Activated B cell treated with CpG ODN at 0.5 μM for 24 hours (primary cell): ENCODE data around the gene WWP2. TPM values are rescaled to one million over a fixed set of nuclear protein-coding genes. Genes with fewer than 3 reads are reported as not detected.

Source experiments
- ATAC-seq: fragments of 200-7000 bp; cut with Tn5 transposase; one replicate; pipeline ENCODE4 v1.10.0; 2021; ENCODE audit warnings: low read depth, mild to moderate bottlenecking, moderate library complexity
- CTCF ChIA-PET: fragments of 350-600 bp; sonication (Branson Sonifier 250); formaldehyde crosslinking; loops from one replicate; lab custom pipeline; 2021; ENCODE audit warnings: antibody characterized with exemption; lab: Charles Lee
- POLR2A ChIA-PET: fragments of 350-600 bp; sonication (Branson Sonifier 250); formaldehyde crosslinking; loops from one replicate; lab custom pipeline; 2021; ENCODE audit warnings: antibody characterized with exemption; lab: Charles Lee
- DNase-seq: peaks from one replicate; pipeline ENCODE4 v3.0.0; 2022
- H3K27ac Mint-ChIP-seq: one replicate; pipeline ENCODE4 v1.8.0; 2020; ENCODE audit warnings: mixed read lengths
- H3K27me3 Mint-ChIP-seq: one replicate; pipeline ENCODE4 v1.8.0; 2021; ENCODE audit warnings: mixed read lengths
- H3K36me3 Mint-ChIP-seq: one replicate; pipeline ENCODE4 v1.8.0; 2021; ENCODE audit warnings: low read depth, mixed read lengths
- H3K4me1 Mint-ChIP-seq: one replicate; pipeline ENCODE4 v1.8.0; 2021; ENCODE audit warnings: mixed read lengths
- H3K4me3 Mint-ChIP-seq: one replicate; pipeline ENCODE4 v1.8.0; 2020; ENCODE audit warnings: mild to moderate bottlenecking, mixed read lengths
- H3K9me3 Mint-ChIP-seq: one replicate; pipeline ENCODE4 v1.8.0; 2020; ENCODE audit warnings: mixed read lengths
- intact Hi-C: fragments of 100-400 bp; cut with micrococcal nuclease; formaldehyde crosslinking; loops from one replicate; pipeline ENCODE4 v1.15.1; 2024
- total RNA-seq: library from RNA; stranded (reverse); gene quantifications from 2 replicates; pipeline ENCODE4 v1.2.3, GENCODE V29; 2022
- TF ChIP-seq, protein P1 (sequence below): fragments of 200-600 bp; IDR thresholded peaks from one replicate; pipeline ENCODE4 v1.8.0; 2022; ENCODE audit warnings: antibody characterized with exemption, mild to moderate bottlenecking

Gene WWP2
- total RNA-seq, 1 donor from 2014 or later: 80.8 TPM

DNA sequence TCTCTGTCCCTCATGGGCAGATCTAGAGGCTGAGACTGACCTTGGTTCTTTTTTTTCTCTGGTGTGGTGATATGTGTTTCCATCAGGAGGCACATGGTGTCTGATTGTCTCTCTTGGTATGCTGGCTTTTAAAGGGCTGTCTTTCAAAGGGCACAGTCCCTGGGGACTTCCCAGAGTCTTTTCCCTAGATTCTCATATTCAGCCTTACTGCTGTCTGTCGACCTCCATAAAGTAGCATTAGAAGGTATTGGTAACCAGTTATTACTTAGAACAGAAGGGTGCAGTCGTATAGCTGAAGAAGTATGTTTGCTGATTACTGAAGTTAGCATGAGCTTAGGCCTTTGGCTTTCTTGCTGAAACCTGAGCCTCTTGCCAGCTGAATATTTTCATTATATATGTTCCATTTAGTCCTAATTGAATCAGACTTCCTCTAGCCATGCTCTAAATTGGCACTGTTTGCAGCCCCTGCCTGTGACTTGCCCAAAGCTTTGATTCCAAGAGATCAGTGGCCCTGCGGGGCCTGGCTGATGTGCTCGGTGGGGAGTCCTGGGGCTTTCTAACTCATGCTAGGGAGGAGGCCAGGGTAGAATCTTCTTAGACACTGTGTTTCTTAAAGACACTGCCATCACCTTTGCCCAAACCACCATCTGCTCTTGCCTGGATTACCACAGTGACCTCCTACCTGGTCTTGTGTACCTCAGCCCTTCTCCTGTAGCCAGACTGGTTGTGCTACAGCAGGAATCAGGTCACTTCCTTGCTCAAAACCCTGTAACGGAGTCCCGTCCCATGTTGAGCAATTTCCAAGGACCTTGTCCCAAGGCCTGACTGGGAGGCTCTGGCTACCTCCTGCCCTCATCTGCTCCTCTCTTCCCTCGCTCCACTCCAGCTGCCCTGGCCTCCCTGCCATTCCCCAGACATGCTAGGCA lies 71.5 kb downstream of the WWP2 start:
- Mint-ChIP-seq H3K4me3 (no peak overlapping the region), H3K27me3 (no peaks in the 10 kb centered on the region), H3K27ac (no peak overlapping the region), H3K9me3 (no peaks in the 10 kb centered on the region), H3K4me1 (no peaks in the 10 kb centered on the region), H3K36me3 (peaks cover 43% of the 10 kb centered on the region)
- POLR2A ChIA-PET: no interaction called here
- ATAC-seq (no peak), DNase-seq (no peak)
- CTCF ChIA-PET: no interaction called here
- intact Hi-C loops: no loop called here
- TF ChIP-seq, protein P1, sequence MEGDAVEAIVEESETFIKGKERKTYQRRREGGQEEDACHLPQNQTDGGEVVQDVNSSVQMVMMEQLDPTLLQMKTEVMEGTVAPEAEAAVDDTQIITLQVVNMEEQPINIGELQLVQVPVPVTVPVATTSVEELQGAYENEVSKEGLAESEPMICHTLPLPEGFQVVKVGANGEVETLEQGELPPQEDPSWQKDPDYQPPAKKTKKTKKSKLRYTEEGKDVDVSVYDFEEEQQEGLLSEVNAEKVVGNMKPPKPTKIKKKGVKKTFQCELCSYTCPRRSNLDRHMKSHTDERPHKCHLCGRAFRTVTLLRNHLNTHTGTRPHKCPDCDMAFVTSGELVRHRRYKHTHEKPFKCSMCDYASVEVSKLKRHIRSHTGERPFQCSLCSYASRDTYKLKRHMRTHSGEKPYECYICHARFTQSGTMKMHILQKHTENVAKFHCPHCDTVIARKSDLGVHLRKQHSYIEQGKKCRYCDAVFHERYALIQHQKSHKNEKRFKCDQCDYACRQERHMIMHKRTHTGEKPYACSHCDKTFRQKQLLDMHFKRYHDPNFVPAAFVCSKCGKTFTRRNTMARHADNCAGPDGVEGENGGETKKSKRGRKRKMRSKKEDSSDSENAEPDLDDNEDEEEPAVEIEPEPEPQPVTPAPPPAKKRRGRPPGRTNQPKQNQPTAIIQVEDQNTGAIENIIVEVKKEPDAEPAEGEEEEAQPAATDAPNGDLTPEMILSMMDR: no peak

DNA sequence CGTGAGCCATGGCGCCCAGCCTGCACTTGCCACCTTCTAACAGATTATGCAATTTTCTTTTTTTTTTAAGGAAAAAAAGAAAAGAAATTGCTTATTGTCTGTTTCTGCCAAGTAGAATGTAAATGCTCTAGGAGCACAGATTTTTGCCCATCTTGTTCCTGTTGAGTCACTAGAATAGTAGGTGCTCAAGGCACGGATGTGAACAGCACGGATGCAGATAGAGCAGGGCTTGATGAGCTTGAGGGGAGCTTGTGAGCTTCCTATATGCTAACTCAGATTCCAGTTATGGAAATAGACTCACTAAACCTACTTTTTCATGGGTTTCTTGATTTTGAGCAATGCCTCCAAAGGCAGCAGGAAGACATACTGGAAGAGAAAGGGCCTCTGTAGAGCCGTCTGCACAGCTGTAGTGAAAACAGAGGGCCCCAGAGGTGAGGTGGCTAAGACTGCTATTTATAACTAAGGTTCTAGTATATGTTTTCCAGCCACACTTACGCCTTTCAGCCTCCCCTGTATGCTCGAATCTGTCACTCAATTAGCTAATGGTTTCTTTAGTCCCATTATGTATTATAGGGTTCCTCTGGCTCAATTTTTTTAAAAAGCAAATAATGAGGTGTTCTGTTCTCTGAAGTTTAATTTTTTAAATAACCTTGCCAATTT lies 72.8 kb downstream of the WWP2 start:
- H3K36me3 Mint-ChIP-seq: peaks cover 36% of the 10 kb centered on the region
- no peak for ATAC-seq
- intact Hi-C loops: no loop called here
- H3K27me3 Mint-ChIP-seq: no peaks in the 10 kb centered on the region
- no peak overlapping the region for H3K27ac Mint-ChIP-seq
- CTCF ChIA-PET: no interaction called here
- POLR2A ChIA-PET: no interaction called here
- H3K4me3 Mint-ChIP-seq: no peak overlapping the region
- TF ChIP-seq, protein P1: no peak
- H3K4me1 Mint-ChIP-seq: no peaks in the 10 kb centered on the region
- DNase-seq: no peak
- H3K9me3 Mint-ChIP-seq: no peaks in the 10 kb centered on the region

DNA sequence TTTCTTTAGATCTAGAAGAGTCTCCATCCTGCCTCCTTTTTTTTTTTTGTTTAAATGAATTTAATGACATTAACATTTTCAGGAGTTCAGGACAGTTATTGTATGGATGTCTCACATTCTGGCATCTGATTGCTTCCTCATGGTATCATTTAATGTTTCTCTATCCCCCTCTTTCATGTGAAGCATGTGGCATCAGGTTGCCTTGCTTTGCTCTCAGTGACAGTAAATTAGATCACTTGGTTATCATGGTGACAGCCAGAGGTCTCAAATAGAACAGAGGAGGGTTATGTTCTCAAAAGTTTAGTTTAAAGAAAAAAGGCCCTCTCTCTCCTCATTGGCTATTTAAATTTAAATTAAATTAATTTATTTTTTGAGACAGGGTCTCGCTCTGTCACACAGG lies 74.1 kb downstream of the WWP2 start:
- no peaks in the 10 kb centered on the region for H3K27me3 Mint-ChIP-seq
- H3K27ac Mint-ChIP-seq: no peak overlapping the region
- no peaks in the 10 kb centered on the region for H3K9me3 Mint-ChIP-seq
- TF ChIP-seq, protein P1: no peak
- intact Hi-C loops: no loop called here
- H3K4me3 Mint-ChIP-seq: no peak overlapping the region
- peaks cover 42% of the 10 kb centered on the region for H3K36me3 Mint-ChIP-seq
- CTCF ChIA-PET: no interaction called here
- POLR2A ChIA-PET: no interaction called here
- ATAC-seq: no peak
- H3K4me1 Mint-ChIP-seq: no peaks in the 10 kb centered on the region
- DNase-seq: no peak

DNA sequence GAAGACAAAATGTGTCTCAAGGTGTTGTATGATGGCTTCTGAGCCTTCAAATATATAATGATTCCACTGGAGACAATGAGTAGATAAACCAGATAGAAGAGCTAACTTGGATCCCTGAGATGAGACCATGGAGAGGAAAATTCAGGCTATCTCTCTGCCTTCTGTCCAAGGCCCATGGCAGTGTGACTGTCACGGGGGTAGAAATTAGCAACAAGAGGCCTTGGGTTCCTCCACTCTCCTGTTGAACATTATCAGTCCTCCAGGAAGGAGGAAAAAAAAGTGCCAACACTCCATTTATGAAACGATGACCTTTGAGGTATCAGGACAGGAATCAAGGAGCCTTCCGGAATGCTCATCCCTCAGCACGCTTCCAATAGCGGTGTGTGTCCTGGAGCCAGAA lies 75.2 kb downstream of the WWP2 start:
- H3K27me3 Mint-ChIP-seq: no peaks in the 10 kb centered on the region
- peaks cover 48% of the 10 kb centered on the region for H3K36me3 Mint-ChIP-seq
- CTCF ChIA-PET: no interaction called here
- H3K4me1 Mint-ChIP-seq: no peaks in the 10 kb centered on the region
- POLR2A ChIA-PET: no interaction called here
- DNase-seq: no peak
- TF ChIP-seq, protein P1: no peak
- no peaks in the 10 kb centered on the region for H3K9me3 Mint-ChIP-seq
- no peak overlapping the region for H3K27ac Mint-ChIP-seq
- ATAC-seq: no peak
- intact Hi-C loops: no loop called here
- H3K4me3 Mint-ChIP-seq: no peak overlapping the region

DNA sequence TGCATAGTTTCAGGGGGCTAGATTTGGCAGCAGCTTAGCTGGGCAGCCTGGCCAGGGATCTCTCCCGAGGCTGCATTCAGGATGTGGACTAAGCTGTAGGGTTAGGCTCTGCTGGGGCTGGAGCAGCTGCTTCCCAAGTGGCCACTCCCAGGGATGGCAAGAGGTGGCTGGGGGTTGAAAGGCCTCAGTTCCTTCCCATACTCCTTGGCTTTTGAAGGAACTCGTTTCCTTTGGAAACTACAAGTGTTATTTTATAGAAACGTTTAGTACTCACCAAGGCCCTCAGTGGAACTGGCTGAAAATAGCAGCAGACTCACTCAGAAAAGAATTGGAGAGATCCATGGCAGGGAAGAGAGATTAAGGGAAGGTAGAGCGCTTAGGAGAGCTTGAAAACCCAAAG lies 76.4 kb downstream of the WWP2 start:
- TF ChIP-seq, protein P1: no peak
- Mint-ChIP-seq H3K27ac (no peak overlapping the region), H3K4me1 (no peaks in the 10 kb centered on the region), H3K4me3 (no peak overlapping the region), H3K9me3 (no peaks in the 10 kb centered on the region), H3K36me3 (peaks cover 59% of the 10 kb centered on the region), H3K27me3 (no peaks in the 10 kb centered on the region)
- no peak for DNase-seq
- intact Hi-C loops: no loop called here
- ChIA-PET CTCF (no interaction called here), POLR2A (interaction anchor here (0.7 kb wide), 1 partner anchor 99 kb away, joined by 4 read pairs; no protein-coding TSS in a partner anchor)
- no peak for ATAC-seq
